Measurements from ENCODE around the gene IKBIP.
"Not testable (repeated sequence)": the region's sequence is repeated elsewhere in the genome, so short reads cannot be mapped to it uniquely, and the experiment has no call there.

IKBIP gene

GRCh38 chr12:98644712-98645571 lies at the start of gene IKBIP, which contains the start of gene APAF1:
IKBIP (minus strand) TSS chr12:98644788; CDS start chr12:98644701, 87 bp downstream.
APAF1 (plus strand) TSS chr12:98645290; CDS start chr12:98648360, 3,070 bp downstream.
- DNase-seq: peak; percentile 93

GRCh38 chr12:98691351-98691750 lies 46.8 kb upstream of the IKBIP start:
- DNase-seq: no peak

- DNase-seq: no peak
These were observed 42.0 kb upstream of the IKBIP start for GRCh38 chr12:98686603-98687002.

GRCh38 chr12:98684199-98684598 lies 39.6 kb upstream of the IKBIP start:
- DNase-seq: no peak

- no peak for DNase-seq
These were observed 35.0 kb upstream of the IKBIP start for GRCh38 chr12:98679611-98680005.

GRCh38 chr12:98678946-98679610 lies 34.5 kb upstream of the IKBIP start:
- no peak for DNase-seq

- DNase-seq: no peak
These were observed 33.8 kb upstream of the IKBIP start for GRCh38 chr12:98678236-98678945.

- DNase-seq: no peak
These were observed 30.3 kb upstream of the IKBIP start for GRCh38 chr12:98674841-98675240.

- no peak for DNase-seq
These were observed 26.9 kb upstream of the IKBIP start for GRCh38 chr12:98671459-98671858.

- DNase-seq: no peak
These were observed 25.2 kb upstream of the IKBIP start for GRCh38 chr12:98669751-98670150.

GRCh38 chr12:98660521-98660920 lies 15.9 kb upstream of the IKBIP start:
- no peak for DNase-seq

GRCh38 chr12:98656289-98657101 lies 11.9 kb upstream of the IKBIP start:
- no peak for DNase-seq

- DNase-seq: peak; percentile 26
These were observed 9.4 kb upstream of the IKBIP start for GRCh38 chr12:98653866-98654493.

- no peak for DNase-seq
These were observed 6.7 kb upstream of the IKBIP start for GRCh38 chr12:98651328-98651727.

- no peak for DNase-seq
These were observed 1.9 kb upstream of the IKBIP start for GRCh38 chr12:98646294-98647090.

GRCh38 chr12:98645572-98646067 lies 1.0 kb upstream of the IKBIP start:
- no peak for DNase-seq

- DNase-seq: no peak
These were observed 216 bp downstream of the IKBIP start for GRCh38 chr12:98644433-98644711.

GRCh38 chr12:98642801-98643200 lies 1.8 kb downstream of the IKBIP start:
- not testable (repeated sequence) for DNase-seq

- DNase-seq: no peak
These were observed 5.1 kb downstream of the IKBIP start for GRCh38 chr12:98639491-98639890.

- DNase-seq: no peak
These were observed 6.6 kb downstream of the IKBIP start for GRCh38 chr12:98638009-98638408.

GRCh38 chr12:98637068-98637467 lies 7.5 kb downstream of the IKBIP start:
- no peak for DNase-seq
